PC-9 (cell line): Measurements from ENCODE around the gene VILL. TPM values are rescaled to one million over a fixed set of nuclear protein-coding genes. Genes with fewer than 3 reads are reported as not detected.

Experiments used
- BruUV-seq: library from RNA; stranded (reverse); fragments of 400-500 nt; replicated peaks from 2 replicates; lab custom pipeline; 2021; lab: Mats Ljungman, UMichigan
- CTCF ChIA-PET: fragments of 300-600 bp; sonication (Branson Sonifier 250); formaldehyde crosslinking; loops from one replicate; lab custom pipeline; 2022; ENCODE audit warnings: antibody characterized with exemption; lab: Charles Lee
- POLR2A ChIA-PET: fragments of 300-600 bp; sonication (Branson Sonifier 250); formaldehyde crosslinking; loops from one replicate; lab custom pipeline; 2022; ENCODE audit warnings: antibody characterized with exemption; ENCODE audit not compliant: unreplicated experiment; lab: Charles Lee
- DNase-seq, 2 experiments: peaks; one replicate each; pipeline versions ENCODE4 v3.0.0 to v3.0.0-alpha.2; 2015 to 2022; ENCODE audit warnings: mixed read lengths in 1 of 2
- H2AFZ ChIP-seq: fragments of 200-600 bp; sonication (generic); 2 replicates; pipeline ENCODE4 v1.8.1; 2017; ENCODE audit warnings: antibody characterized with exemption
- H3F3A ChIP-seq: fragments of 200-600 bp; sonication (generic); 2 replicates; pipeline ENCODE4 v1.8.1; 2017; ENCODE audit warnings: antibody characterized with exemption, mild to moderate bottlenecking, low read depth; ENCODE audit not compliant: insufficient read depth
- H3K27ac ChIP-seq: fragments of 200-600 bp; sonication (generic); 2 replicates; pipeline ENCODE4 v1.6.1; 2016; ENCODE audit warnings: mixed run types
- H3K27me3 ChIP-seq: fragments of 200-600 bp; sonication (generic); 2 replicates; pipeline ENCODE4 v1.6.1; 2016; ENCODE audit warnings: low read depth, mixed run types; ENCODE audit not compliant: insufficient read depth
- H3K36me3 ChIP-seq: fragments of 200-600 bp; sonication (generic); 2 replicates; pipeline ENCODE4 v1.6.1; 2016; ENCODE audit warnings: low read depth, mixed run types
- H3K4me1 ChIP-seq: fragments of 200-600 bp; sonication (generic); replicated peaks from 2 replicates; pipeline ENCODE4 v1.6.1; 2016; ENCODE audit warnings: mixed run types; ENCODE audit not compliant: insufficient read depth
- H3K4me2 ChIP-seq: fragments of 200-600 bp; sonication (generic); 2 replicates; pipeline ENCODE4 v1.6.1; 2017; ENCODE audit warnings: mixed run types
- H3K4me3 ChIP-seq: fragments of 200-600 bp; sonication (generic); 2 replicates; pipeline ENCODE4 v1.6.1; 2016; ENCODE audit warnings: mixed run types
- H3K79me2 ChIP-seq: fragments of 200-600 bp; sonication (generic); 2 replicates; pipeline ENCODE4 v1.6.1; 2017; ENCODE audit warnings: low read depth, mixed run types
- H3K9me2 ChIP-seq: fragments of 200-600 bp; sonication (generic); 2 replicates; pipeline ENCODE4 v1.8.1; 2017; ENCODE audit warnings: mild to moderate bottlenecking; ENCODE audit not compliant: insufficient read depth
- H3K9me3 ChIP-seq: fragments of 200-600 bp; sonication (generic); 2 replicates; pipeline ENCODE4 v1.8.1; 2016; ENCODE audit warnings: low read depth; ENCODE audit not compliant: insufficient read depth
- H4K20me1 ChIP-seq: fragments of 200-600 bp; sonication (generic); 2 replicates; pipeline ENCODE4 v1.8.1; 2017; ENCODE audit not compliant: insufficient read depth
- EZH2 ChIP-seq: fragments of 200-600 bp; sonication (generic); IDR thresholded peaks from 2 replicates; pipeline ENCODE4 v1.8.0; 2017; ENCODE audit warnings: antibody characterized with exemption, low read depth
- intact Hi-C: fragments of 100-400 bp; cut with micrococcal nuclease; formaldehyde crosslinking; loops from one replicate; pipeline ENCODE4 v1.10.0; 2022; ENCODE audit not compliant: unreplicated experiment
- total RNA-seq: library from RNA; stranded (reverse); gene quantifications from 2 replicates; pipeline ENCODE4 v1.2.3, GENCODE V29; 2021
- TF ChIP-seq, protein P1 (sequence below): fragments of 200-600 bp; sonication (generic); conservative IDR thresholded peaks from 2 replicates; pipeline ENCODE4 v1.6.1; 2017; ENCODE audit warnings: mixed run types, antibody characterized with exemption, mild to moderate bottlenecking, moderate library complexity

VILL gene
- total RNA-seq, 1 experiment from 2014 or later: 14.7 TPM

DNA sequence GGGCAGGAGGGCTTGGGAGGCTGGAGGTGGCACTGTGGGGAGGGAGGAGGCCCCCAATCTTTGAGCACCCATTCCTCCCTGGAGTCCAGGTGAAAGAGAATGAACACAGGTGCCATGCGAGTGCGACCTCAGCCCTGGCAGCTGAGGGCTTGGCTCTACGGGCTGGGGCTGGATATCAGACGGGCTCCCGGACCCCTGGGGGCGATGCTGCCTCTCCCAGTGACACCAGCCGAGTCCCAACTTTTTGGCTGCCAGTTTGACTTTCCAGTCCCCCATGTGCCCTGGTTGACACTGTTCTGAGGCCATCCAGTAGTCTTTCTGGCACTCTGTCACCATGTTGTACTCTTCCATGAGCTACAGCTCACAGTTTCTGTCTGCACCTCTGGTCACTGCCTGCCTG is 1.2 kb downstream of the VILL start:
- POLR2A ChIA-PET: no interaction called here
- Histone ChIP-seq H3K36me3 (no peaks in the 10 kb centered on the region), H3K4me2 (peak overlapping the region; percentile 74), H3K27me3 (no peaks in the 10 kb centered on the region), H3K9me2 (no peaks in the 10 kb centered on the region), H3K4me3 (peak overlapping the region; percentile 53; the same call in 1 of the 2 replicates), H3K4me1 (peaks cover 76% of the 10 kb centered on the region), H2AFZ (no peak overlapping the region), H4K20me1 (no peaks in the 10 kb centered on the region), H3K9me3 (no peaks in the 10 kb centered on the region), H3K27ac (peak overlapping the region; percentile 80), H3K79me2 (peaks cover 8% of the 10 kb centered on the region; the same call in 1 of the 2 replicates), H3F3A (peaks cover 40% of the 10 kb centered on the region; the same call in 1 of the 2 replicates)
- no TSS peak for BruUV-seq
- TF ChIP-seq EZH2: no peak
- TF ChIP-seq, protein P1, sequence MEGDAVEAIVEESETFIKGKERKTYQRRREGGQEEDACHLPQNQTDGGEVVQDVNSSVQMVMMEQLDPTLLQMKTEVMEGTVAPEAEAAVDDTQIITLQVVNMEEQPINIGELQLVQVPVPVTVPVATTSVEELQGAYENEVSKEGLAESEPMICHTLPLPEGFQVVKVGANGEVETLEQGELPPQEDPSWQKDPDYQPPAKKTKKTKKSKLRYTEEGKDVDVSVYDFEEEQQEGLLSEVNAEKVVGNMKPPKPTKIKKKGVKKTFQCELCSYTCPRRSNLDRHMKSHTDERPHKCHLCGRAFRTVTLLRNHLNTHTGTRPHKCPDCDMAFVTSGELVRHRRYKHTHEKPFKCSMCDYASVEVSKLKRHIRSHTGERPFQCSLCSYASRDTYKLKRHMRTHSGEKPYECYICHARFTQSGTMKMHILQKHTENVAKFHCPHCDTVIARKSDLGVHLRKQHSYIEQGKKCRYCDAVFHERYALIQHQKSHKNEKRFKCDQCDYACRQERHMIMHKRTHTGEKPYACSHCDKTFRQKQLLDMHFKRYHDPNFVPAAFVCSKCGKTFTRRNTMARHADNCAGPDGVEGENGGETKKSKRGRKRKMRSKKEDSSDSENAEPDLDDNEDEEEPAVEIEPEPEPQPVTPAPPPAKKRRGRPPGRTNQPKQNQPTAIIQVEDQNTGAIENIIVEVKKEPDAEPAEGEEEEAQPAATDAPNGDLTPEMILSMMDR: no peak
- DNase-seq: no peak
- CTCF ChIA-PET: no interaction called here
- intact Hi-C loops: loop anchor here (1.0 to 2.0 kb wide), 2 partner anchors 46 to 55 kb away; no protein-coding TSS in a partner anchor

DNA sequence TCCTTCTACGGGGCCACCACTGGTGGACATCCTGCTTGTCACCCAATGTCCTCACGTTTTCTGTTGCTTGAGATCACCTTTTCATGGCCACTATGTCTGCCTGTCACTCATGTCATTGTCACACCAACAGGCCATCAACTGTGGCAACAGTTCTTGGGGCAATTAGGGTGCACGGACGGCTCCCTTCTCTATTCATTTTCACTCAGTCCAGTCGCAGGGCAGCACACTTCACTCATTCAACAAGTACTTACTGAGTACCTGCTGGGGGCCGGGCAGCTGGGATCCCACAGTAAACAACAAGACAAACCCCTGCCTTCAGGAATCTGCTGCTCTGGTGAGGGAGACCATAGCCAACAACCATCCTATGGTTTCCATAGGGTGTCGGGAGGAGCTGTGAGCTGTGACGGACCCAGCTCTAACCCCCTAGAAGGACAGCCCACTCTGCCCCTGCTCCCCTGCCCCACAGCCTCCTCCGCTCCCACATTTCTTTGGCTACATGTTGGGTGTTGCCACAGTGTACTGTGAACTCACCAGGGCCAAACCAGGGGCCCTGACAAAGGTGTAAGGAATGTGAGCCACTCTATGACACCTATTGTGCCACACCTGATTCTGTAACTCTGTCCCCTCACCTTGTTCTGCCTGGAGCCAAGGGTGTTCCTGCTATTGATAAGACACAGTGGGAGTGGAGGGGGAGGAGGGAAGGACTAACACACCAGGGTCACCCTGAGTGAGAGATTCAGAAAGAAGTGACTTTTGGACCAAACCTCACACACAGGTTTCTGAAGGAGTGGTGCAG is 1.9 kb downstream of the VILL start:
- H3K9me2 ChIP-seq: no peaks in the 10 kb centered on the region
- peaks cover 71% of the 10 kb centered on the region for H3K4me1 ChIP-seq
- no peak overlapping the region for H2AFZ ChIP-seq
- H3K4me3 ChIP-seq: peak overlapping the region; percentile 53; the same call in 1 of the 2 replicates
- peak overlapping the region; percentile 74 for H3K4me2 ChIP-seq
- no peaks in the 10 kb centered on the region for H3K9me3 ChIP-seq
- H4K20me1 ChIP-seq: no peaks in the 10 kb centered on the region
- H3K36me3 ChIP-seq: no peaks in the 10 kb centered on the region
- no peak for TF ChIP-seq EZH2
- TF ChIP-seq, protein P1: no peak
- H3K79me2 ChIP-seq: peaks cover 8% of the 10 kb centered on the region; the same call in 1 of the 2 replicates
- POLR2A ChIA-PET: interaction anchor here (0.5 to 0.7 kb wide), 2 partner anchors 47 to 82 kb away, joined by 3 read pairs; no protein-coding TSS in a partner anchor
- peaks cover 40% of the 10 kb centered on the region; the same call in 1 of the 2 replicates for H3F3A ChIP-seq
- no peaks in the 10 kb centered on the region for H3K27me3 ChIP-seq
- BruUV-seq: TSS peak; percentile 89
- peak; percentile 75 to 93 for DNase-seq
- CTCF ChIA-PET: no interaction called here
- intact Hi-C loops: loop anchor here (1.0 kb wide), 1 partner anchor 46 kb away; no protein-coding TSS in a partner anchor
- H3K27ac ChIP-seq: peak overlapping the region; percentile 80

DNA sequence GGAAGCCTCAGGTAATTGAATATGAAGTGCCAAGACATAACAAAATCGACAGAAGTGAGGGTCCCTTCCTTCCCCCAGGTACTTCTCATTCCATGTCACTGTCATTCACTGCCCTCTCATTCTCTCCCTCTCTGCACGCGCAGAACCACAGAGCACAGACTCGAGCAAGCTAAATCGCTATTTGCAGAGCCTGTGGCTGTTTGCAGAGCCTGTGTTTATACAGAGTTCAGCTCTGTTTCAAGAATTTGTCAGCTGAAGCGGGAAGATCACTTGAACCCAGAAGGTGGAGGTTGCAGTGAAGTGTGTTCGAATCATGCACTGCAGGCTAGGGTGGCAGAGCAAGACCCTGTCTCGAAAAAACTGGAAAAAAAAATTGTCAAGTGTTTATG is 2.5 kb downstream of the VILL start:
- Histone ChIP-seq H3K9me3 (no peaks in the 10 kb centered on the region), H3K4me1 (peaks cover 65% of the 10 kb centered on the region), H3K4me3 (peak overlapping the region; percentile 53; the same call in 1 of the 2 replicates), H4K20me1 (no peaks in the 10 kb centered on the region), H2AFZ (no peak overlapping the region), H3K27me3 (no peaks in the 10 kb centered on the region), H3K27ac (peak overlapping the region; percentile 80), H3K4me2 (peak overlapping the region; percentile 74), H3K36me3 (no peaks in the 10 kb centered on the region), H3K79me2 (peaks cover 8% of the 10 kb centered on the region; the same call in 1 of the 2 replicates), H3F3A (peaks cover 40% of the 10 kb centered on the region; the same call in 1 of the 2 replicates), H3K9me2 (no peaks in the 10 kb centered on the region)
- TF ChIP-seq, protein P1: no peak
- TF ChIP-seq EZH2: no peak
- no peak for DNase-seq
- CTCF ChIA-PET: no interaction called here
- intact Hi-C loops: no loop called here
- POLR2A ChIA-PET: interaction anchor here (0.5 kb wide), 1 partner anchor 83 kb away, joined by 3 read pairs; no protein-coding TSS in a partner anchor
- BruUV-seq: TSS peak; percentile 40
